Hippocampal formation (tissue), 2 donors: Measurements from ENCODE around the gene LRRC59.

Experiments used
- DNase-seq, 2 donors: peaks; one replicate each; lab custom pipeline; 2025; lab: John Stamatoyannopoulos, UW

LRRC59 gene

DNA sequence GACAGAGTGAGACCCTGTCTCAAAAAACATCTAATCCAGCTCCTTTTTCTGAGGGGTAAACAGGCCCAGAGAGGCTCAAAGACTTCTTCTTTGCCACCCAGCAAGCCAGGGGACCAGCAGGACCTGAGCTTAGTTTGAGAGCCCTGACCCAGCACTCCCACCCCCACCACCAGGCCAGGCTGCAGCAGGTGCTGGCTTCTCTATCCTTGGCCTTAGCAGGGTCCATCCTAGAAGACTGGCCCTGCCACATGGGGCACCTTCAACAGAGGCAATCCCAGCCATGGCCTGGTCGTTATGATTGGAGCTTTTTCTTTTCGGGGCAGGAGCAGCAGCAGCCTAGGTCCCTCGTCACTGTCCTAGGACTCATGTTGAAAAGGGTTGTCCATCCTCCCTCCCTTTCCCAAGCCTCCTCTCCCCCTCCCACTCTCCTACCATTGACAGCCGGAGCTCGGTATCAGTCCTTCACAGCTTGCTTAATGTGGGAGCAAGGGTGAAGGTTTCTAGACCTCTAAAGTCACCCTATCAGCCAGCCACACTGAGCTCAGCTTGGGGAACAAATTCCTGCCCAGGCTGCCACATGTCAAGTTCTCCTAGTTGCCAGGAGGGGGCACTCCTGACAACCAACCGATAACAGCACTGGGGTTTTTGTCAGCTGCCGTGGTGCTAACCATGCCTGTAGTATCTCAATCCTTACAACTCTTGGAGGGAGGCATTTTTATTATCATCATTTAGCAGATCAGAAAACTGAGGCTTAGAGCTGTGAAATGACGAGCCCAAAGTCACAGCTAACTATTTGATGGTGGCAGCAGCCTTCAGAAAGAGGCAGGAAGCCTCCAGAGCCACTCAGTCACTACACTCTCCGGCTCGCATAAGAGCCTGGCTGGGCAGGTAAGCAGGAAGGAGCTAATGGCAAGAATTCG is 35.5 kb downstream of the LRRC59 start:
- DNase-seq, result peak; percentile 33 to 34

DNA sequence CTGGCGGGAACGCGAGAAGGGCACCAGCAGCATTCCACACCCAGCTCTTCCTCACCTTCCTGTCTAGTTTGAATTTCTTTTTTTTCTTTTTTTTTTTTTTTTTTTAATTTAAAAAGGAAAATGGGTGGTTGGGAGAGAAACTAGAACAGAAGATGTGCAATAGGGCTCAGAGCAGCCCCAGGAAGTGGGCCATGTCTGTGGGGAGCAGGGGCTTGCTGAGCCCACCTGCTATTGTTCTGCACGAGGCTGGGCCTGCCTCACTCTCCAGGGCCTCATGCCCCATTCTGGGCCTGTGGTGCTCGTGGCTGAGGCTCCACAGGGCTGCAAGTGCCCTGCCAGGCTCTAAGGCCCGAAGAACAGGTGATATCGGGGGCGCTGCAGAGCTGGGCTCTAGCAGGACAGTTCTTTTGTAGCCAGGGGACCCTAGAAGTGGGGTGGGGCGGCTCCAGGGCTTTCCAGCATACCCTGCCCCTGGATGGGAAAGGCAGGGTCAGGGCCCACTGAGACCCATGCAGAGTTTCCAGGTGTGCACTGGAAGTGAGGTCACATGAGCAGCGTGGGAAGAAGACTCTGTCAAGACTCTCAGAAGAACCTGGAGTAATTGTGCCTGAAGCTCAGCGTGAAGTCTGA is 36.7 kb downstream of the LRRC59 start:
- DNase-seq, result no peak

GRCh38 chr17:50359998-50360461 is 37.3 kb downstream of the LRRC59 start:
- no peak for DNase-seq

- DNase-seq, result no peak
Observed at GRCh38 chr17:50359005-50359699, 38.2 kb downstream of the LRRC59 start.

DNA sequence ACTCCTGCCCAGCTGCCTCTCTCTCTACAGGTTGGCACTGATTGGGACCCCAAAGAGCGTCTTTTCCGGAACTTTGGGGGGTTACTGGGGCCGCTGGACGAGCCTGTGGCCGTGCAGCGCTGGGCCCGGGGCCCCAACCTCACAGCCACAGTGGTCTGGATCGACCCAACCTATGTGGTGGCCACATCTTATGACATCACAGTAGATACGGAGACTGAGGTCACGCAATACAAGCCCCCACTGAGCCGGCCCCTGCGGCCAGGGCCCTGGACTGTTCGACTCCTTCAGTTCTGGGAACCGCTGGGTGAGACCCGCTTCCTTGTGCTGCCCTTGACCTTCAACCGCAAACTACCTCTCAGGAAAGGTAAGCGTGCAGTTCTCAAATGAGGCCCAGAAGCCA is 39.1 kb downstream of the LRRC59 start:
- no peak for DNase-seq

DNA sequence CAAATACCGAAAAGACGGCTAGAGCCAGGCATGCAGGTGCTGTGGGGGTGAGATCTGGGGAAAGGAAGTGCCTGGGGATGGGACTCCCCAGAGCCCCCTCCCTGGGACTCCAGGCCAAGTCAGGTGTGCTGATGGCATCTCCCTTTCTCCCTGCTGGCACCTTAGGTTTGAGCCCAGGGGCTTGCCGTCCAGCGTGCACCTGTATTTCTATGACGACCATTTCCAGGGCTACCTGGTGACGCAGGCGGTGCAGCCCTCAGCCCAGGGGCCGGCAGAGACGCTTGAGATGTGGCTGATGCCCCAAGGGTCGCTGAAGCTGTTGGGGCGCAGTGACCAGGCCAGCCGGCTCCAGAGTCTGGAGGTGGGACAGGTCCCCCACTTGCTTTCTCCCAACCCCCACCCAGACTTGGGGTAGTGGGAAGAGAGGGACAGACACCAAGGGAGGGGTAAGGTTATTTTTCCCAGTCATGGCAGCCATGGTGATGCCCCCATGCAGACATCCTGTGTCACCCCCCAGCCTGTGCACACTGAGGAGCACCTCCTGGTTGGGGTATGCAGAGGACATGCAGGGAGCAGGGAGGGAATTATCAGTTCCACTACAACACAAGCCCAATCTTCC is 40.3 kb downstream of the LRRC59 start:
- no peak for DNase-seq

DNA sequence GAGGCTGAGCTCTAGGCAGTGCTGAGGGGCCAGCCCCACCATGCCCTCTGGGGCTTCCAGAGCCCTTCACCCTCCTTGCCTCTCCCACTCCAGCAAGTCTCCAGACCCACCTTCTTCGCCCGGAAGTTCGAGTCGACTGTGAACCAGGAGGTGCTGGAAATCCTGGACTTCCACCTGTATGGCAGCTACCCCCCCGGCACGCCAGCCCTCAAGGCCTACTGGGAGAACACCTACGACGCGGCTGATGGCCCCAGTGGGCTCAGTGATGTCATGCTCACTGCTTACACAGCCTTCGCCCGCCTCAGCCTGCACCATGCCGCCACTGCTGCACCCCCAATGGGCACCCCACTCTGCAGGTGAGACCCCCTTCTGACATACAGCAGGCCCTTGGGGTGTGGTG is 40.9 kb downstream of the LRRC59 start:
- DNase-seq, result no peak

- DNase-seq, result no peak
Observed at GRCh38 chr17:50355701-50356341, 41.5 kb downstream of the LRRC59 start.

- no peak for DNase-seq
Observed at GRCh38 chr17:50355336-50355700, 42.0 kb downstream of the LRRC59 start.

DNA sequence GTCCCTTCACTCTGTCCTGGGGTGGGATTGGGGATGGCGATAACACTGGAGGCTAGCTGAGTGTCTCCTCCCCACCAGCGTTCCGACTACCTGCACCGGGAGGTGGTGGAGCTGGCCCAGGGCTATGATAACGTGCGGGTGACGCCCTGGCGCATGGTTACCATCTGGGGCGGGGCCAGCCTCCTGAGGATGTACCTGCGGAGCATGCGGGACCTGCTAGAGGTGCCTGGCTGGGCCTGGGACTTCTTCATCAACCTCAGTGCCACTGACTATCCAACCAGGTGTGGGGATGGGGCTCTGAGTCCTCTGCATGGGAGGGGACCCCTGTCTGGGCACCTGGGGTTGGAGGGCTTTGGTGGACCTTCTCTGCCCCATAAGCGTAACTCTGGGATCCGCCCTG is 42.5 kb downstream of the LRRC59 start:
- DNase-seq, result no peak

DNA sequence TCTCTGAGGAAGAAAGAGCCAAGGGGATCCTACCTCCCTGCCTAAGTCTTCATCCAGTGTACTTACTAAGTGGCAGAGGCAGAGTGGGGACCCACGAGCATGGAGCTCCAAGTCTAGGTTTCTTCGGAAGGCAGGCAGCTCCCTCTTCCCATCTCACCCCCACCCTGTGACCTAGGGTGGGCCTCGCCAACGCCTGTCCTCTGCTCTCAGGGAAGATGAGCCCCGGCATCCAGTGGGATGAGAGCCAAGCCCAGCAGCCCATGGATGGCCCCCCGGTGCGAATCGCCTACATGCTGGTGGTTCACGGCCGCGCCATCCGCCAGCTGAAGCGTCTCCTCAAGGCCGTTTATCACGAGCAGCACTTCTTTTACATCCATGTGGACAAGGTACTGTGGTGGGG is 43.1 kb downstream of the LRRC59 start:
- no peak for DNase-seq

- DNase-seq, result no peak
Observed at GRCh38 chr17:50353600-50354195, 43.6 kb downstream of the LRRC59 start.

- no peak for DNase-seq
Observed at GRCh38 chr17:50352693-50353599, 44.4 kb downstream of the LRRC59 start.

- no peak for DNase-seq
Observed at GRCh38 chr17:50352072-50352692, 45.1 kb downstream of the LRRC59 start.

DNA sequence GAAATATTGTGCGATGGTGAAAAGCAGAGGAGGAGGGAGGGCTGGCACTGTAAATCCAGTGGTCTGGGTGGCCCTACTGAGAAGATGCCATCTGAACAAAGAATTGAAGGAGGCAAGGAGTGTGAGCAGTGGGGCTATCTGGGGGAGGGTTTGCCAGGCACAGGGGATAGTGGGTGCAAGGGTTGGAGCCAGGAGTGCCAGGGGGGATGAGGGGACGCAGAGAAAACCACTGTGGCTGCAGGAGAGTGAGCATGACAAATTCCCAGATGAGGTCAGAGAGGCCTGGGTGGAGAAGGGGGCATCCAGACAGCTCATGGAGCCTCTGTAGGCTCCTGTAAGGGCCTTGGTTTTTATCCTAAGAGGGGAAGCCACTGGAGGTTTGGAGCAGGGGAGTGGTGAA is 46.6 kb downstream of the LRRC59 start:
- no peak for DNase-seq

- DNase-seq, result no peak
Observed at GRCh38 chr17:50349243-50349600, 48.1 kb downstream of the LRRC59 start.

GRCh38 chr17:50348522-50349242 is 48.6 kb downstream of the LRRC59 start:
- DNase-seq, result no peak

- DNase-seq, result no peak
Observed at GRCh38 chr17:50347894-50348291, 49.4 kb downstream of the LRRC59 start.
